ENCODE results near the gene ZNF784. TPM values are rescaled to one million over a fixed set of nuclear protein-coding genes. Genes with fewer than 3 reads are reported as not detected.

The ZNF784 gene
- total and polyA plus RNA-seq, 2 of the 4 experiments (the other 2 are of a cell fraction) = 2.5 to 3.7 TPM

DNA sequence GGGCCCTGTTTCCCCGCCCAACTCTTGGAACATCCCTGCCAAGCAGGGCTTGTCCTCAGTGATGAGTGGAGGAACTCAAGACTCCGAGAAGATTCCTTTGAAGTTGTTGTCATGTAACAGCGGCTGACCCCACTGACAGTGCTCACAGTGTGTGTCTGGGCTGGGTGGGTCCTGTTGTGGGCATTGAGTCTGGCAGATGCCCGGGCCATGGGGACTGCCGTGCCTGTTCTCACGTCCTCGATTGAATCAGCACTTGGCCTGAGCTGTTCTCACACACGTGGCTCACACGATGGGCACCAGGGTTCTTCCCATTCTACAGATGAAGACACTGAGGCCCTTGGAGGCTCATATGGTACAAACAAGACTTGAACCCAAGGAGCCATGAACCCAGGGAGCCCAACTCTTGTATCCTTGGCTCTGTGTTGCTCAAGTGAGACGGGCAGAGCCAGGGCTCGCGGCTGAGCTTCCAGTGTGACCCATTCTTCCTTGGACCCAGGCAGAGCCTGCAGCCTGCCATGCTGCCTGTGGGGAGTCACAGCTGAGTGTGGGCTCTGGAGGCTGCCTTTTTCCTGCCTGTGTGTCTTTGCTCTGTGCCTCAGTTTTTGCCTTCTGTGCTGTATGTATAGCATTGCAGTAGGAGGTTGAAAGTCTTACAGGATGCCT lies 42.1 kb upstream of the ZNF784 start:
- Histone ChIP-seq H2AK5ac (ENCODE audit: low read depth, low read length) (no peak overlapping the region), H2AFZ (replicated peaks; ENCODE audit: low read length, poor library complexity) (no peak overlapping the region), H2AK9ac (replicated peaks; ENCODE audit: low read depth, low read length, poor library complexity) (no peak overlapping the region), H3K36me3 (ENCODE audit: control insufficient read depth, insufficient read depth, low read length) (peaks cover 83% of the 10 kb centered on the region), H4K20me1 (ENCODE audit: insufficient read depth, low read length) (peaks cover 90% of the 10 kb centered on the region), H3K23ac (ENCODE audit: low read depth, low read length) (no peak overlapping the region), H3K9me1 (ENCODE audit: insufficient read depth, low read length) (no peaks in the 10 kb centered on the region), H3K4me3 (ENCODE audit: insufficient read depth, low read depth, low read length) (no peak overlapping the region), H3K9me3 (ENCODE audit: control insufficient read depth, insufficient read depth, low read length) (no peaks in the 10 kb centered on the region), H3K18ac (ENCODE audit: low read depth, low read length) (no peak overlapping the region), H3K4me1 (ENCODE audit: control insufficient read depth, insufficient read depth, low read length) (no peaks in the 10 kb centered on the region), H3K9ac (ENCODE audit: low read depth, low read length) (no peak overlapping the region), H3K4ac (ENCODE audit: low read depth, low read length) (no peak overlapping the region), H2BK120ac (ENCODE audit: low read depth, low read length) (no peak overlapping the region), H3K56ac (ENCODE audit: extremely low read depth, insufficient read depth, low read length) (no peak overlapping the region), H4K5ac (ENCODE audit: low read depth, low read length) (no peak overlapping the region), H3K27me3 (ENCODE audit: control insufficient read depth, insufficient read depth, low read length) (no peaks in the 10 kb centered on the region), H4K8ac (ENCODE audit: low read depth in 2 of 2, low read length in 2 of 2) (no peak overlapping the region), H3K14ac (replicated peaks; ENCODE audit: low read depth, low read length) (no peak overlapping the region), H3K27ac (ENCODE audit: insufficient read depth, low read length) (no peak overlapping the region), H3K4me2 (ENCODE audit: low read depth, low read length) (no peak overlapping the region), H2BK5ac (ENCODE audit: low read depth, low read length, poor library complexity, severe bottlenecking) (no peak overlapping the region), H3K79me1 (ENCODE audit: low read depth in 1 of 2, low read length in 2 of 2) (peaks cover 29 to 70% of the 10 kb centered on the region in 2 experiments), H4K91ac (ENCODE audit: insufficient read depth, low read depth, low read length) (no peak overlapping the region), H2BK20ac (ENCODE audit: low read depth, low read length) (no peak overlapping the region), H2BK15ac (ENCODE audit: low read depth, low read length) (no peak overlapping the region)
- BruUV-seq (replicated peaks) = no TSS peak
- TF ChIP-seq BHLHE40 (IDR thresholded peaks at IDR 0.05; ENCODE audit: low read depth, low read length) (no peak), MXI1 (IDR thresholded peaks at IDR 0.05; ENCODE audit: borderline replicate concordance, low read depth, low read length) (no peak)
- DNase-seq (no peak), ATAC-seq (ENCODE audit: low read depth) (no peak)
- intact Hi-C loops (cut with micrococcal nuclease) = no loop called here
- WGBS, 2 experiments (ENCODE audit: extremely low coverage in 2 of 2, insufficient read length in 1 of 2) = 93% methylated on average over 6 of the region's 12 CpGs; no CpG with 5 or more reads in 1 of the 2 experiments
- dilution Hi-C loops (cut with HindIII; ENCODE audit: low sequenced_read_pairs, unreplicated experiment) = no loop called here
- ChIA-PET POLR2A (ENCODE audit: unreplicated experiment) (no interaction called here), CTCF (interaction anchor here (0.6 kb wide), 1 partner anchor 13 kb away, joined by 4 read pairs; no protein-coding TSS in a partner anchor)
- in situ Hi-C loops (cut with MboI; ENCODE audit: low sequenced_read_pairs) = loop anchor here (25.0 kb wide), 2 partner anchors 1204 to 1529 kb away; partner anchors contain the start of genes CDC42EP5, CNOT3 and LENG9

Measured in IMR-90 (cell line).